ENCODE data around the gene USP26. TPM values are rescaled to one million over a fixed set of nuclear protein-coding genes. Genes with fewer than 3 reads are reported as not detected.

The USP26 gene
- total and polyA plus RNA-seq, 2 experiments from 2014 or later, result 0.07 TPM; not detected in 1

GRCh38 chrX:133094098-133094731, 2.7 kb downstream of the USP26 start:
- Histone ChIP-seq H3K9me3 (ENCODE audit: low read depth) (no peaks in the 10 kb centered on the region), H3K27me3 (no peaks in the 10 kb centered on the region), H3K79me2 (no peaks in the 10 kb centered on the region), H3K36me3 (replicated peaks; ENCODE audit: insufficient read depth, low read depth) (no peaks in the 10 kb centered on the region), H4K20me1 (ENCODE audit: insufficient read depth, poor library complexity, severe bottlenecking) (no peaks in the 10 kb centered on the region), H2AFZ (no peak overlapping the region), H3K4me3 (no peak overlapping the region), H3K4me2 (no peak overlapping the region), H3K4me1 (ENCODE audit: insufficient read depth) (no peaks in the 10 kb centered on the region), H3K27ac (no peak overlapping the region), H3K9me2 (replicated peaks; ENCODE audit: insufficient read depth) (no peaks in the 10 kb centered on the region)
- 81% methylated on average over 8 of the region's 8 CpGs for WGBS (ENCODE audit: low lambda C conversion rate, missing lambda C conversion rate)
- TF ChIP-seq EZH2 (IDR thresholded peaks at IDR 0.05; ENCODE audit: borderline replicate concordance) (no peak), CTCF (IDR thresholded peaks at IDR 0.05; ENCODE audit: poor library complexity) (no peak), EZH2phosphoT487 (IDR thresholded peaks at IDR 0.05; ENCODE audit: low read depth, severe bottlenecking, unreplicated experiment) (no peak)
- DNase-seq (ENCODE audit: low spot score), result no peak

- Histone ChIP-seq H3K36me3 (replicated peaks; ENCODE audit: insufficient read depth, low read depth) (no peaks in the 10 kb centered on the region), H3K4me1 (ENCODE audit: insufficient read depth) (no peaks in the 10 kb centered on the region), H3K27ac (no peak overlapping the region), H3K79me2 (no peaks in the 10 kb centered on the region), H3K4me2 (no peak overlapping the region), H3K9me3 (ENCODE audit: low read depth) (no peaks in the 10 kb centered on the region), H3K4me3 (no peak overlapping the region), H4K20me1 (ENCODE audit: insufficient read depth, poor library complexity, severe bottlenecking) (no peaks in the 10 kb centered on the region), H3K27me3 (no peaks in the 10 kb centered on the region), H2AFZ (no peak overlapping the region), H3K9me2 (replicated peaks; ENCODE audit: insufficient read depth) (no peaks in the 10 kb centered on the region)
- no peak for DNase-seq (ENCODE audit: low spot score)
- TF ChIP-seq EZH2 (IDR thresholded peaks at IDR 0.05; ENCODE audit: borderline replicate concordance) (no peak), EZH2phosphoT487 (IDR thresholded peaks at IDR 0.05; ENCODE audit: low read depth, severe bottlenecking, unreplicated experiment) (no peak), CTCF (IDR thresholded peaks at IDR 0.05; ENCODE audit: poor library complexity) (no peak)
Measured at GRCh38 chrX:133090236-133090809, 6.6 kb downstream of the USP26 start.

- no peaks in the 10 kb centered on the region for H4K20me1 ChIP-seq (ENCODE audit: insufficient read depth, poor library complexity, severe bottlenecking)
- no peak for TF ChIP-seq EZH2phosphoT487 (IDR thresholded peaks at IDR 0.05; ENCODE audit: low read depth, severe bottlenecking, unreplicated experiment)
- no peak for TF ChIP-seq CTCF (IDR thresholded peaks at IDR 0.05; ENCODE audit: poor library complexity)
- H3K27ac ChIP-seq, result no peak overlapping the region
Measured at GRCh38 chrX:133089411-133089810, 7.5 kb downstream of the USP26 start.

More at GRCh38 chrX:133089411-133089810, 7.5 kb downstream of the USP26 start:
- no peak overlapping the region for H3K4me2 ChIP-seq
- no peak overlapping the region for H3K4me3 ChIP-seq
- no peak for DNase-seq (ENCODE audit: low spot score)
- no peaks in the 10 kb centered on the region for H3K36me3 ChIP-seq (replicated peaks; ENCODE audit: insufficient read depth, low read depth)
- no peaks in the 10 kb centered on the region for H3K9me2 ChIP-seq (replicated peaks; ENCODE audit: insufficient read depth)
- no peak overlapping the region for H2AFZ ChIP-seq
- H3K27me3 ChIP-seq, result no peaks in the 10 kb centered on the region
- no peaks in the 10 kb centered on the region for H3K9me3 ChIP-seq (ENCODE audit: low read depth)
- no peaks in the 10 kb centered on the region for H3K4me1 ChIP-seq (ENCODE audit: insufficient read depth)
- no peaks in the 10 kb centered on the region for H3K79me2 ChIP-seq
